HG03064 (cell line): ENCODE measurements around the gene CD83.
A peak's percentile ranks its signal among the peaks of the same experiment; 100 is the strongest.
"Not testable (repeated sequence)": the region's sequence is repeated elsewhere in the genome, so short reads cannot be mapped to it uniquely, and the experiment has no call there.

Experiments
- ATAC-seq: cut with Tn5 transposase; IDR thresholded peaks from one replicate; pipeline ENCODE4 v1.9.1; 2021; ENCODE audit warnings: low read depth; ENCODE audit not compliant: unreplicated experiment

Gene CD83, protein sequence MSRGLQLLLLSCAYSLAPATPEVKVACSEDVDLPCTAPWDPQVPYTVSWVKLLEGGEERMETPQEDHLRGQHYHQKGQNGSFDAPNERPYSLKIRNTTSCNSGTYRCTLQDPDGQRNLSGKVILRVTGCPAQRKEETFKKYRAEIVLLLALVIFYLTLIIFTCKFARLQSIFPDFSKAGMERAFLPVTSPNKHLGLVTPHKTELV

DNA sequence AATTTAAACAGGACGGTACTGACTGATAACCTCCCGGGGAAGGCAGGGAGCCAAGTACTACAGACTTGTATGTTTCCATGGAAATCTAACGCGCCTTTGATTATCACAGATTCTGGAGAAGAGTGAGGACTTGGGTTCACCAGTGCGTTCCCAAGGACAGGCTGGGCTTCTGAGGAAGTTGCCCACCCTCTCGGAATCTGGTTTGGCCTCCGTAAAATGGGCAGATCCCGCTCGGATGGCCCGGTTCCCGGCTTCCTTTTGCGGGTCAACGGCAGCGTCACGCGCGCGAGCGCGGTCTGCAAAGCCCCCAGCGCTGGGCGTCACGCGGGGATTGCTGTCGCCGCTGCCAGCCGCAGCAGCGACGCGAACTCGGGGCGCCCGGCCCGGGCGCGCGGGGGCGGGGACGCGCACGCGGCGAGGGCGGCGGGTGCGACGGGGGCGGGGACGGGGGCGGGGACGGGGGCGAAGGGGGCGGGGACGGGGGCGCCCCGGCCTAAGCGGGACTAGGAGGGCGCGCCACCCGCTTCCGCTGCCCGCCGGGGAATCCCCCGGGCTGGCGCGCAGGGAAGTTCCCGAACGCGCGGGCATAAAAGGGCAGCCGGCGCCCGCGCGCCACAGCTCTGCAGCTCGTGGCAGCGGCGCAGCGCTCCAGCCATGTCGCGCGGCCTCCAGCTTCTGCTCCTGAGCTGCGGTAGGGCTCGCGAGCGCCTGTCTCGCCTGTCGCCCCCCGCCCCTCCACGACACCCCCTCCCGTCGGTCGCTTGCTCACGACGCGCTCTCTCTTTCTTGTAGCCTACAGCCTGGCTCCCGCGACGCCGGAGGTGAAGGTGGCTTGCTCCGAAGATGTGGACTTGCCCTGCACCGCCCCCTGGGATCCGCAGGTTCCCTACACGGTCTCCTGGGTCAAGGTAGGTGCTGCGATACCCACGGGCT lies at the start of gene CD83:
Gene CD83, plus strand, starts transcription at position 615 of the 933 bp plus-strand sequence. Its CDS starts 40 bp downstream, at position 655.
- ATAC-seq = peak; percentile 52

DNA sequence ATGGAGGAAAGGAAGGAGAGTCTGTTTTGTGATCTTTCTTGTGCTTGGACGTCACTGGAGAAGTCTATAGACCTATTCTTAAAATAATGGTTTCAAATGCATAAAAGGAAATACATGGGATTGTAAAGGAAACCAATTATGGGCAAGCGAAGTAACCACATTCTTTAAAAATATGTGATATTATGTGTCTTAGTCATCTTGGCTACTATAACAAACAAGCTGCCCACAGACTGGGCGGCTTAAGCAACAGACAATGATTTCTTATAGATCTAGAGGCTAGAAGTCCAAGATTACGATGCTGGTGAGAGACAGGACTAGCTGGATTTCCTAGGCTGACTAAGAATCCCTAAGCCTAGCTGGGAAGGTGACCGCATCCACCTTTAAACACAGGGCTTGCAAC lies 49.4 kb upstream of the CD83 start:
- ATAC-seq = no peak

DNA sequence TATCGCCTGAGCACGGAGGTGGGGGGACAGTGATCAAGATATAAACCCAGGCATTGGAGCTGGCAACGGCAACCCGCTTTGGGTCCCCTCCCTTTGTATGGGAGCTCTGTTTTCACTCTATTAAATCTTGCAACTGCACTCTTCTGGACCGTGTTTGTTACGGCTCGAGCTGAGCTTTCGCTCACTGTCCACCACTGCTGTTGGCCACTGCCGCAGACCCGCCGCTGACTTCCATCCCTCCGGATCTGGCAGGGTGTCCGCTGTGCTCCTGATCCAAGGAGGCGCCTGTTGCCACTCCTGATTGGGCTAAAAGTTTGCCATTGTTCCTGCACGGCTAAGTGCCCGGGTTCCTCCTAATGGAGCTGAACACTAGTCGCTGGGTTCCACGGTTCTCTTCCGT lies 48.9 kb upstream of the CD83 start:
- no peak for ATAC-seq

DNA sequence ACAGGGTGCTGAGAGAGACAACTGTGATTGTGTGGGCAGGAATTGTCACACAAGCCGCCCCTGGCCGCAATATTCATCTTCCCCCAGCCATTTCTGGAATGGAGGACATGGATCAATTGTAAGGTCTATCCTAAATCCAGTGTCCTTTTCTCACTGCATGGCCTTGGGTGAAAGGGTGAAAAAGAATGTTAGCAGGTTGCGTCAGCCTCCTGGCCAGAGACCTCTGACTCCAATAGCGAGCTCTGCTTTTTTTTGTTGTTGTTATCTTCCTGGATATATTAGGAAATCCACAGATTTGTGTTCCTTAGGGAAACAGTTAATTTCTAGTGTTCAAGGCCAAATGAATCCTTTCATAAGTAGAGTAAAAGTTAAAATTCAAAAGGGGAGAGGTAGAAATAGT lies 47.1 kb upstream of the CD83 start:
- no peak for ATAC-seq

DNA sequence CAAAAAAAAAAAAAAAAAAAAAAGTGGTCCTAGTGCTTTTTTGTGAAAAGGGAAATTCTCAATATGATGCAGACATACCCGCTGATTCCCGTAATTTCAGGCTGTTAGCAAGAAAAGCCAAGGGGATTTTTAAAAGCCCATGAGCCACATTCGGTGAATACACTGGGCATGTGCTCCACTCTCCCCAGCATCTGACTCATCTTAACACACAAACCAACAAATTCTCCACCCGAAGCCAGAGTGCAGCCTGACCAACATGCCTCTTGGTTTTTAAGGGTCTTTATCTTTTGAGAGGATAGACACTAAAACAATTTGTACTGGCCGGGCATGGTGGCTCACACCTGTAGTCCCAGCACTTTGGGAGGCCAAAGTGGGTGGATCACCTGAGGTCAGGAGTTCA lies 45.5 kb upstream of the CD83 start:
- ATAC-seq = no peak

DNA sequence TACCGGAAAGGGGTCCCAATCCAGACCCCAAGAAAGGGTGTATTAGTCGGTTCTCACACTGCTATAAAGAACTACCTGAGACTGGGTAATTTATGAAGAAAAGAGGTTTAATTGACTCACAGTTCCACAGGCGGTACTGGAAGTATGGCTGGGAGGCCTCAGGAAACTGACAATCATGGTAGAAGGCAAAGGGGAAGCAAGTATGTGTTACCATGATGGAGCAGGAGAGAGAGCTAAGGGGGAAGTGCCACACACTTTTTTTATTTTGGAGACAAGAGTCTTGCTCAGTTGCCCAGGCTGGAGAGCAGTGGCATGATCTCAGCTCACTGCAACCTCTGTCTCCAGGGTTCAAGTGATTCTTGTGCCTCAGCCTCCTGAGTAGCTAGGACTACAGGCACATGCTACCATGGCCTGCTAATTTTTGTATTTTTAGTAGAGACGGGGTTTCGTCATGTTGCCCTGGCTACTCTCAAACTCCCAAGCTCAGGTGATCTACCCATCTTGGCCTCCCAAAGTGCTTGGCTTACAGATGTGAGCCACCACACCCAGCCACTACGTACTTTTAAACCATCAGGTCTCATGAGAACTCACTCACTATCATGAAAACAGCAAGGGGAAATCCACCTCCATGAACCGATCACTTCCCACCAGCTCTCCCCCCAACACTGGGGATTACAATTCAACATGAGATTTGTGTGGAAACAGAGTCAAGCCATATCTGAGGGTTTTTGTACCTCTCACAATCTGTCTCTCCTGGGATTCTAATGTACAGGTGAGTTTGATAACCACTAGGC lies 43.8 kb upstream of the CD83 start:
- ATAC-seq = not testable (repeated sequence)

DNA sequence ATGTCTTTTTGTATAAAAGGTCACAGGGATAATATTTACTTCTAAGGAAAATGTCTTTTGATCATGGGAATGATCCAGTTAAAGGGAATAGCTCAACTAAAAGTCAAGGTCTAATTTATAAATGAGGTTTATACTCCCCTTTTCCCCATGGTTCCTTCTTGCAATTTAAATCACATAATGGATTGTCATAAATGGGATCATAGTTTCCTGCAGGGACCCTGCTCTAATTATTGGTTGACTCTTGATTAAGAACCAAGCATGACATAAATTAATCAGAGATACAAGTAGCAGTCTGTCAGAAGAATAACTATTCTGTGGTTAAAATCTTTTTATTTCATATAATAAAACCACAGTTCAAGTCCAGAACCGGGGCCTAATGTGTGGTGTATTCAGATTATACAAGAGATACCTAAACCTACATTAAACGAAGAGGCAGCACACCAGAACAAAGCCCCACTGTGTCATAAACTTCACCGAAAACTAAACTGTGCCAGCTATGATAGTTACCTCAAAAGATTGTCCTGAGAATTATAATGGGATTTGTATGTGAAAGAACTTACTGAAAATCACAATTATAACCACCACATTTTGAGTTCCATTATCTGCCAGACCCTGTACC lies 43.0 kb upstream of the CD83 start:
- no peak for ATAC-seq

DNA sequence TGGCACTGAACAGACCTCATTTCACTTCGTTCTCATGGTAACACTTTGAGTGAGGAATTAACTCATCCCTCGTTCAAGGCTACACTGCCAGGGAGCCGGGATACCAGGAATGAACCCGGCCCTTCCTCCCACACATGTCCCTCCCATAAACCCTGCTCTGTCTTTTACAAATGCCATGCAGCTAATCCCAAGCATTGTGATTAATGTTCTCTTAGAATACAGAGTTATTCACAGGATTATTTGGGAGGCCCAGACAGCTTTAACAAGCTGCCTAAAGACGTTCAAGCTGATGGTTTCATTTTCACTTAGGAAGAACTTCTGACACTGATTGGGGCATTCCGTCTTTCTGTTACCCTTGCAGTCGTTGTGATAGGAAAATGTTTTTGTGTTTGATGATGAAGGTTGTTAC lies 42.5 kb upstream of the CD83 start:
- peak; percentile 69 for ATAC-seq

DNA sequence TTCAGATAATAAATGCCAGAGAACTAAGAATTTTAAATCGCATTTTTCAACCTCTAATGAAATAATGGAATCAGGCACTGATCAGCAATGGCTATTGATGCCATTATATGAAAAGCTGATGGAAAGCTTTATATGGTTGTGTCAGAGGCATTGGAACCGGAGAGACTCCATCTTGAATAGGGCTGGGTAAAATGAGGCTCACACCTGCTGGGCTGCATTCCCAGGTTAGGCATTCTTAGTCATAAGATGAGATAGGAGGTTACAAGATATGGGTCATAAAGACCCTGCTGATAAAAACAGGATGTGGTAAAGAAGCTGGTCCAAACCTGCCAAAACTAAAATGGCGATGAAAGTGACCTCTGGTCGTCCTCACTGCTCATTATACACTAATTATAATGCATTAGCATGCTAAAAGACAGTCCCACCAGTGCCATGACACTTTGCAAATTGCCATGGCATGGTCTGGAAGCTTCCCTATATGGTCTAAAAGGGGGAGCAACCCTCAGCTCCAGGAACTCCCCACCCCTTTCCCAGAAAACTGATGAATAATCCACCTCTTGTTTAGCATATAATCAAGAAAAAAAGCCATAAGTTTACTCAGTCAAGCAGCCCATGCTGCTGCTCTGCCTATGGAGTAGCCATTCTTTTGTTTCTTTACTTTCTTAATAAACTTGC lies 40.2 kb upstream of the CD83 start:
- no peak for ATAC-seq

DNA sequence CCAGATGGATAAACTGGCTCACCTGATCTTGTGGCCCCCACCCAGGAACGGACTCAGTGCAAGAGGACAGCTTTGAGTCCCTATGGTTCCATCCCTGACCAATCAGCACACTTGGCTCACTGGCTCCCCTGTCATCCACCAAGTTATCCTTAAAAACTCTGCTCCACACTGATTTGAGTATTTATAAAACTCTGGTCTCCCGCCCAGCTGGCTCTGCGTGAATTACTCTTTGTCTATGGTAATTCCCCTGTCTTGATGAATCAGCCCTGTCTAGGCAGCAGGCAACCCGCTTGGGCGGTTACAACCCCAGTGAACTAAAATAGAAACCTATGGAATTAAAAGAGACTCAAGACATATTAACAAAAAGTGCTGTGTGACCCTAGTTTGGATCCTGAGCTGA lies 38.1 kb upstream of the CD83 start:
- ATAC-seq = no peak

DNA sequence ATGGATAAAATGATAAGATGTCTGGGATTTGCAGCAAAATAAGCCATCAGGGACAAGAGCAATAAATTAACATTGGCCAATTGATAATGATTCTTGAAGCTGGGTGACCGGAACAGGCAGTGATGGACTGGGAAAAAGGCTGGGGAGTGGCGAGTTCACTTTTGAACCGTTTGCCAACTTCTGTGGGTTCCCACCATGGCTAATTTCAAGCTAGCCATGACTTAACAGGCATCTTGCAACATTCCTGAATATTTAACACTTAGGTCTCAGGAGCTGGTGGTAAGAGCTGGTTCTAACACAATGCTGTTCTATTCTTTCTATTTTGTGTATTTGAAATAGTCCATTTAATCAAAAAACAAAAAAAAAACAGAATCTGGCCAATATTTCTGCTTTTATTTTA lies 37.6 kb upstream of the CD83 start:
- ATAC-seq = no peak

DNA sequence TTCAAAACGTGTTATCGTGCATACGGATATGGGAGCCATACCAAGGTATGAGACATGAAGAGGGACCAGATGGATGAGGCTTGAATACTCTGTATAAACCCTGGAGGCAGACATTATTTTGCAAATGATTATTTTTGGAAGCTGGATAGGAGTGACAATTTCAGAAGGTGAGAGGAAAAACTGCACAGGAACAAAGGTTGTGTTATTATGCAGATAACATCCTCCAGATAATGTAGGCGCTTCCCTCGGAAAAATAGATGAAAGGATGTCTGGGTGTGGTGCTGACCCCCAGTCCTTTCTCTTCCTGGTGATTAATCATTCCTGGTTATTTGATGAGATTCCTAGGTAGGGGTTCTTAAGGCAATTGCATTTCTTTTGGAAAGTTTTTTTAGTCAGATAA lies 36.4 kb upstream of the CD83 start:
- no peak for ATAC-seq

DNA sequence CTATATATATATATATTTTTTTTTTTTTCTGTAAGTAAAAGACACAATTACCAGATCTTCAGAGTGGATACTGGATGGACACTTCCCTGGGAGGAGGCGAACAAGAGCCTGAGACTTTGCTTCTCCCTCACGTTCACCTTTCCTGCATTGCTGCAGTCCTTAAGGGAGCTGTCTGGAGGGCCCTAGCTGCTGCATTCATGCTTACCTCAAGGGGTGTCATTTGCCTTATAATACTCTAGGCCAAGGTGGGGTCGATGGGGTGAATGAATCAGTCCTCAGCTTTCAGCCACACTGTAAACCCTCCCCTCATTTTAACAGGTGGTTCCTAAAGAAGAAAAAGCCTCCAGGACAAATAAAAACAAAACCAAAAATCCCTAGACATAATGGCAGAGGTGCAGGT lies 34.8 kb upstream of the CD83 start:
- no peak for ATAC-seq

DNA sequence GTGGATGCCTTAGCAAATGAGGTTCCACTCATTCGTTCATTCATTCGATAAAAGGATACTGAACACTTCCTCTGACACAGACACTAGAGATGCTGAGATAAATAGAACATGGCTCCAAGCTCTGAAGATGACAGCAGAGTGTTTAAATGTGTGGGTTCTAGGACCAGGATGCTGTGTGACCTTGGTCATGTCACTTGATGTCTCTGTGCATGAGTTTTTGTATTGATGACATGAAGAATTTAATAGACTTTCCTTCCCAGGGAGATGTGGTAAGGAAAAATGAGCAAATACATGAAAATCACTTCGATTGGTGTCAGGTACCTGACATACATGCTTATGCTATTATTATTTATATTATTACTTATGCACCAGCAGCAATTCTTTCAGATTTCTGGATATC lies 34.3 kb upstream of the CD83 start:
- ATAC-seq = no peak

DNA sequence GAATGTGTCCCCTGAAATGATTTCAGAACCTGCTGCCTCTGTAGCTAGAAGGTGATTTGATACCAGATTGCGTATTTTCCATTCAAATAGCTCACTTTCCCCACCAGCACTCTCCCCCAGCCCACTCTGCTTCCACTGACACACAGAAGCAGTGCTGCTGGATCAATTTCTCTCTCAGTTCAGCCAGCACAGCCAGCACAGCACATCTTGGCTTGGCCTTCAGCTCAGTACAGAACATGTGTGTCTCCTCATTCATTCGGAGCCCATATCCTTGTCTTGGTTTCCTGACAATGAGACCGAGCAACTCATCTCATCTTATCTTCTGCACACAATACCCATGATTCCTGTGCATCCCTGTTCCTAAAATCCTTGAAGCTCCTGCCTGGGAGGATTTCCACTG lies 33.8 kb upstream of the CD83 start:
- no peak for ATAC-seq

DNA sequence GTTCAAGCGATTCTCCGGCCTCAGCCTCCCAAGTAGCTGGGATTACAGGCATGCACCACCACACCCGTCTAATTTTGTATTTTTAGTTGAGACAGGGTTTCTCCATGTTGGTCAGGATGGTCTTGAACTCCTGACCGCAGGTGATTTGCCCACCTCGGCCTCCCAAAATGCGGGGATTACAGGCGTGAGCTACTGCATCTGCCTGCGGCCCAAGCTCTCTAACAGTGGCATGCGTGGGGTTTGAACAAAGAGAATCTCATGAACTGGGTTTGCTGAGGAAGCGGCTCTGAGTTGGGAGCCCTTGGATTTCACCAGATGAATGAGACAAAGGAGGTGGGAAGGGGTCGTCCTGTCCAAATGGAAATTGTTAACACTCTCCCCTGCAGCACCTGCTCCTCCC lies 33.2 kb upstream of the CD83 start:
- ATAC-seq = no peak

DNA sequence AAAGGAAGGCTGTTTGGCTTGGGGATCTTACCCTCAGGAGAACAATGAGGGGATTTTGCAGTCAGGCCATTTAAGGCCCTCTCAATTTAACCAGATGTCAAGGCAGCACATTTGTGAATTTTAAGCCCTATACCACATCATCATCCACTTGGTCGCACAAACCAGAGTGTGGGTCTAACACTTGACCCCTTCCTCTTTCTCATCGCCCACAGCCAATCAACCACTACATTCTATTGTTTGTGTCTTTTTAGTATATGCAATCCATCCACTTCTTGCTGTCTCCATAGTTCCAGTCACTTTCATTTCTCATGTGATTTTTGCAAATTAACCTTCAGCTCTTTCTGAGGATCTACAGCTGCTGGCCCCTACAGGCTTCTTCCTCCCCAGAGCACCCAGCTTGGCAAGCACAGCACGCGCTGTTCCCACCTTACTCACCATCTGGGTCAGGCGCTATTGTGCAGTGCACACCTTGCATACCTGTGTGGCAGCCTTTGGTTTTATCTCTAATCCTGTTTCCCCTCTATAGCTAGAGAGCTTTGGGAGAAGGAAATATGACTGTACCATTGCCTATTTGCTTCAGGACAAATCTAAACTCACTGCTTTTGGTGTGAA lies 32.3 kb upstream of the CD83 start:
- no peak for ATAC-seq

DNA sequence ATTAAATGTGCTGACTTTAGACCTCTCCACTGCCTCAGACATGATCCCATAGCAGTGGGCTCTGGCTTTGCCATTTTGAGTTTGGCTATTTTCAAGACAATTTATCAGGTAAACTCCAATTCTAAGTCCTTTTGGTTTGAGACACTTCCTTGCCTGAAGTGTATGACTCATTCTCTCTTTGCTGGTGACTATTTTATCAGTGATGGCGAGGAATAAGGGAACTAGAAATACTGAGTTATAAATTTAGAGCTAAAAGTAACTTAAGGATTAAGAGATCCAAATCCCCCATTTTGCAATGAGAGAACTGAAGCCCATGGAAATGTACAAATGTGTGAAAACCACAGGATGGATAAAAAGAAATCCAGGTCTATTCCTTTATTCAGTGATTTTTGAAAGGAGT lies 30.9 kb upstream of the CD83 start:
- ATAC-seq = no peak

DNA sequence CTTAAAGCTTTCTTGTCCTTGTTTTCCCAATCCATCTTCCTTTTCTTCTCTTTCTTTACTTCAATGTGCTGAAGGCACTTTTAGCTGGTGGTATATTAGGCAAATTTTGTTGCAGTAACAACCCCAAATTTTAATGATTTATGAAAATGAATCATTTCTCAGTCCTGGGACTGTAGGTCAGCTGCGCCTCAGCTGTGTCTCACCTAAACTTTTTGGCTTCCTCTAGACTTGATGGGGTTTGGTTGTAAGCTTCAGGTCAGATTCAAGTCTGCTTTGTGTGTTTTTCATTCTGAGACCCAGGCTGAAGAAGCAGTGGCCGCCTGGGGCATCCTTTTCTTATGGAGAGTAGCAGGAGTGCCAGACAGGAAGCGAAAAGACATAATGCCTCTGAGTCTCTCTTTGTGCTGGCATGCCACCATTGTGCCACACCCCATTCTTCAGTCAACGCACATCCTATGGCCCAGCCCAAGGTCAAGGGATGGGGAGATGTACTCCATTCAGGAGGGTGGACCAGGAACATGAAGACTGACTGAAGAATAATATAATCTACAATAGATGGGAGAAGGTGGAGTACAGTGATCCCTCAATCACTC lies 28.9 kb upstream of the CD83 start:
- ATAC-seq = no peak

DNA sequence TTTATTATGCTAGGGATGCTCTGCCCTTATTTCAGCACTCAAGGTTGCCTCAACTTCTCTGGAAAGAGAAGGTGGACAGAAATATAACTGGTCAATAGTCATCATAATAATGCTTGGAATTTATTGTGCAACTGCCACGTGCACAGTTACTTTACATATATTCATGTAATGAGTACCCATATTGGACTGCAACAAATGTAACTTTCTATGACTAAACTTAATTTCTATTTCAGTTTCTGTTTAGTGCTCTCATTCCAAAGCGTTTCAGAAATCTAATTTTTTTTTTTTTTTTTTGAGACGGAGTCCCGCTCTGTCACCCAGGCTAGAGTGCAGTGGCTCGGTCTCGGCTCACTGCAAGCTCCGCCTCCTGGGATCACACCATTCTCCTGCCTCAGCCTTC lies 28.3 kb upstream of the CD83 start:
- ATAC-seq = peak; percentile 38
